NCI-H1105 (cell line): ENCODE measurements around the gene PROCA1.

Experiments
- DNase-seq: peaks from one replicate; lab custom pipeline; 2025; lab: John Stamatoyannopoulos, UW

PROCA1 gene

GRCh38 chr17:28711723-28712031 lies at the start of gene PROCA1:
Gene PROCA1 (minus strand): TSS chr17:28711888. CDS start chr17:28711660, 228 bp downstream.
- no peak for DNase-seq

- no peak for DNase-seq
Observed at GRCh38 chr17:28760601-28761562, 49.2 kb upstream of the PROCA1 start.

GRCh38 chr17:28759256-28759865 lies 47.7 kb upstream of the PROCA1 start:
- DNase-seq = no peak

GRCh38 chr17:28758411-28759121 lies 46.9 kb upstream of the PROCA1 start:
- no peak for DNase-seq

- no peak for DNase-seq
Observed at GRCh38 chr17:28756049-28756804, 44.5 kb upstream of the PROCA1 start.

GRCh38 chr17:28755486-28755885 lies 43.8 kb upstream of the PROCA1 start:
- DNase-seq = no peak

GRCh38 chr17:28751600-28752366 lies 40.1 kb upstream of the PROCA1 start:
- no peak for DNase-seq

GRCh38 chr17:28750178-28751047 lies 38.7 kb upstream of the PROCA1 start:
- DNase-seq = peak; percentile 79

GRCh38 chr17:28749516-28750177 lies 38.0 kb upstream of the PROCA1 start:
- no peak for DNase-seq

- no peak for DNase-seq
Observed at GRCh38 chr17:28748852-28749515, 37.3 kb upstream of the PROCA1 start.

- no peak for DNase-seq
Observed at GRCh38 chr17:28747801-28748750, 36.4 kb upstream of the PROCA1 start.

GRCh38 chr17:28747051-28747691 lies 35.5 kb upstream of the PROCA1 start:
- no peak for DNase-seq

- no peak for DNase-seq
Observed at GRCh38 chr17:28746611-28747050, 34.9 kb upstream of the PROCA1 start.

- DNase-seq = no peak
Observed at GRCh38 chr17:28745786-28746411, 34.2 kb upstream of the PROCA1 start.

- peak; percentile 11 for DNase-seq
Observed at GRCh38 chr17:28744972-28745785, 33.5 kb upstream of the PROCA1 start.
